H1 (cell line): ENCODE data around the gene CDCA5. TPM values are rescaled to one million over a fixed set of nuclear protein-coding genes. Genes with fewer than 3 reads are reported as not detected.

Source experiments
- CTCF ChIA-PET: fragments of 300-600 bp; sonication (Branson Sonifier 250); formaldehyde crosslinking; loops from one replicate; lab custom pipeline; 2021; ENCODE audit not compliant: partially characterized antibody; lab: Charles Lee
- POLR2A ChIA-PET: fragments of 300-600 bp; sonication (Branson Sonifier 250); formaldehyde crosslinking; loops from one replicate; lab custom pipeline; 2021; ENCODE audit warnings: inconsistent platforms; ENCODE audit not compliant: partially characterized antibody; lab: Charles Lee
- DNase-seq, 2 experiments: peaks; one replicate each; pipeline versions ENCODE4 v3.0.0 to v3.0.0-alpha.2; 2010 to 2022; ENCODE audit warnings: low spot score in 2 of 2, low read depth in 1 of 2, mixed read lengths in 1 of 2
- FAIRE-seq: peaks from 2 replicates; lab custom pipeline; 2011; peaks lifted over from hg19 to GRCh38; lab: Jason Lieb, UNC
- H2AFZ ChIP-seq: 2 replicates; pipeline ENCODE4 v1.8.1; 2012; ENCODE audit warnings: low read length, inconsistent platforms
- H2AK5ac ChIP-seq: 2 replicates; pipeline ENCODE4 v1.6.1; 2013; ENCODE audit warnings: low read depth, low read length
- H2BK120ac ChIP-seq: replicated peaks from 2 replicates; pipeline ENCODE3; 2013; ENCODE audit warnings: low read depth, low read length, inconsistent platforms
- H2BK12ac ChIP-seq: 2 replicates; pipeline ENCODE4 v1.6.1; 2013; ENCODE audit warnings: low read depth, low read length
- H2BK15ac ChIP-seq: 2 replicates; pipeline ENCODE4 v1.6.1; 2013; ENCODE audit warnings: low read length
- H2BK20ac ChIP-seq: 2 replicates; pipeline ENCODE4 v1.6.1; 2013; ENCODE audit warnings: low read length
- H2BK5ac ChIP-seq: 2 replicates; pipeline ENCODE4 v1.6.1; 2013; ENCODE audit warnings: low read depth, low read length
- H3K14ac ChIP-seq: 2 replicates; pipeline ENCODE4 v1.6.1; 2013; ENCODE audit warnings: inconsistent platforms; ENCODE audit not compliant: insufficient read length
- H3K18ac ChIP-seq: 2 replicates; pipeline ENCODE4 v1.6.1; 2013; ENCODE audit warnings: low read length; ENCODE audit errors: extremely low read depth
- H3K23ac ChIP-seq: 2 replicates; pipeline ENCODE4 v1.6.1; 2013; ENCODE audit warnings: inconsistent platforms; ENCODE audit not compliant: insufficient read length
- H3K23me2 ChIP-seq: 2 replicates; pipeline ENCODE4 v1.6.1; 2013; ENCODE audit warnings: low read depth, low read length
- H3K27ac ChIP-seq: 2 replicates; pipeline ENCODE4 v1.6.1; 2011; ENCODE audit warnings: low read depth, low read length, inconsistent platforms
- H3K27me3 ChIP-seq, 4 experiments: replicated peaks in 1 of 4; 1 replicate in 1 of 4; 2 replicates in 3 of 4; pipeline versions ENCODE4 v1.6.1 to v1.8.1; 2011 to 2013; ENCODE audit warnings: low read length in 3 of 4, mild to moderate bottlenecking in 3 of 4, inconsistent platforms in 2 of 4, mixed read lengths in 2 of 4, moderate library complexity in 1 of 4; ENCODE audit not compliant: control insufficient read depth in 3 of 4, insufficient read depth in 3 of 4; ENCODE audit errors: extremely low read depth in 1 of 4
- H3K36me3 ChIP-seq, 4 experiments: 2 replicates each; pipeline versions ENCODE4 v1.6.1 to v1.8.1; 2011 to 2013; ENCODE audit warnings: mild to moderate bottlenecking in 4 of 4, low read length in 3 of 4, moderate library complexity in 2 of 4, control low read depth in 1 of 4, inconsistent platforms in 1 of 4; ENCODE audit not compliant: insufficient read depth in 4 of 4, control insufficient read depth in 2 of 4
- H3K4ac ChIP-seq: replicated peaks from 2 replicates; pipeline ENCODE3; 2013; ENCODE audit warnings: low read length, low read depth, mixed read lengths, inconsistent platforms; ENCODE audit not compliant: insufficient read length
- H3K4me1 ChIP-seq, 4 experiments: replicated peaks in 1 of 4; 1 replicate in 1 of 4; 2 replicates in 3 of 4; pipeline versions ENCODE4 v1.6.1 to v1.8.1; 2011 to 2013; ENCODE audit warnings: low read length in 3 of 4, inconsistent platforms in 2 of 4, mixed read lengths in 1 of 4; ENCODE audit not compliant: insufficient read depth in 4 of 4, control insufficient read depth in 3 of 4
- H3K4me2 ChIP-seq, 2 experiments: 2 replicates each; pipeline versions ENCODE4 v1.6.1 to v1.8.1; 2011 to 2013; ENCODE audit warnings: low read depth in 2 of 2, low read length in 2 of 2, control low read depth in 1 of 2, inconsistent platforms in 1 of 2, mild to moderate bottlenecking in 1 of 2; ENCODE audit not compliant: insufficient read depth in 1 of 2
- H3K4me3 ChIP-seq, 4 experiments: fragments of 200-600, 300-600 bp in 1 of 4; sonication (generic), shearing (Covaris generic), sonication (Bioruptor Twin) in 1 of 4; 2 replicates each; pipeline versions ENCODE4 v1.5.1 to v1.8.1; 2011 to 2016; ENCODE audit warnings: low read length in 4 of 4, low read depth in 3 of 4, control low read depth in 2 of 4, inconsistent platforms in 2 of 4, mild to moderate bottlenecking in 2 of 4, mixed read lengths in 1 of 4, moderate library complexity in 1 of 4; ENCODE audit not compliant: insufficient read depth in 2 of 4; ENCODE audit errors: extremely low read depth in 1 of 4
- H3K56ac ChIP-seq: replicated peaks from 2 replicates; pipeline ENCODE3; 2013; ENCODE audit warnings: low read depth, mild to moderate bottlenecking, mixed read lengths, low read length, inconsistent platforms; ENCODE audit not compliant: insufficient read length
- H3K79me1 ChIP-seq: 2 replicates; pipeline ENCODE4 v1.6.1; 2013; ENCODE audit warnings: low read depth, low read length, control low read depth
- H3K79me2 ChIP-seq, 2 experiments: 2 replicates each; pipeline versions ENCODE4 v1.6.1 to v1.8.1; 2012 to 2013; ENCODE audit warnings: low read length in 2 of 2, mild to moderate bottlenecking in 2 of 2, inconsistent platforms in 1 of 2; ENCODE audit not compliant: insufficient read depth in 2 of 2, control insufficient read depth in 1 of 2
- H3K9ac ChIP-seq, 4 experiments: replicated peaks in 1 of 4; 1 replicate in 1 of 4; 2 replicates in 3 of 4; pipeline versions ENCODE4 v1.6.1 to v1.8.1; 2011 to 2013; ENCODE audit warnings: low read depth in 3 of 4, low read length in 3 of 4, control low read depth in 2 of 4, mild to moderate bottlenecking in 2 of 4, moderate library complexity in 2 of 4, inconsistent platforms in 1 of 4; ENCODE audit errors: extremely low read depth in 1 of 4
- H3K9me3 ChIP-seq, 2 experiments: 2 replicates each; pipeline versions ENCODE4 v1.6.1 to v1.8.1; 2012 to 2013; ENCODE audit warnings: mild to moderate bottlenecking in 2 of 2, moderate library complexity in 2 of 2, control low read depth in 1 of 2, inconsistent platforms in 1 of 2, low read depth in 1 of 2, low read length in 1 of 2, mixed read lengths in 1 of 2; ENCODE audit not compliant: insufficient read depth in 2 of 2
- H4K20me1 ChIP-seq, 2 experiments: replicated peaks in 1 of 2; 2 replicates each; pipeline versions ENCODE3 to v1.8.1; 2011 to 2013; ENCODE audit warnings: inconsistent platforms in 2 of 2, low read length in 2 of 2, mild to moderate bottlenecking in 1 of 2; ENCODE audit not compliant: insufficient read depth in 2 of 2, control insufficient read depth in 1 of 2
- H4K5ac ChIP-seq: 2 replicates; pipeline ENCODE4 v1.6.1; 2013; ENCODE audit warnings: low read length, low read depth, mixed read lengths, inconsistent platforms; ENCODE audit not compliant: insufficient read length
- H4K8ac ChIP-seq: 2 replicates; pipeline ENCODE4 v1.8.0; 2013; ENCODE audit warnings: mild to moderate bottlenecking, moderate library complexity, low read length, inconsistent platforms; ENCODE audit not compliant: insufficient read depth; ENCODE audit errors: extremely low read depth
- H4K91ac ChIP-seq: replicated peaks from 2 replicates; pipeline ENCODE3; 2013; ENCODE audit warnings: low read length, mixed read lengths, inconsistent platforms; ENCODE audit not compliant: insufficient read length
- POLR2A ChIP-seq, 2 experiments: IDR thresholded peaks; 1 replicate in 1 of 2; 2 replicates in 1 of 2; pipeline ENCODE4 v1.6.1; 2011; ENCODE audit warnings: low read depth in 2 of 2, low read length in 2 of 2, mild to moderate bottlenecking in 2 of 2; ENCODE audit errors: control extremely low read depth in 1 of 2
- POLR2AphosphoS5 ChIP-seq: IDR thresholded peaks from 2 replicates; pipeline ENCODE4 v1.6.1; 2011; ENCODE audit warnings: low read depth, low read length
- SP2 ChIP-seq: IDR thresholded peaks from 2 replicates; pipeline ENCODE4 v1.6.1; 2012; ENCODE audit warnings: mild to moderate bottlenecking, low read length, inconsistent platforms
- SUZ12 ChIP-seq: fragments of 200-600 bp; sonication (generic); IDR thresholded peaks from 2 replicates; pipeline ENCODE4 v1.6.1; 2012; ENCODE audit warnings: mild to moderate bottlenecking, inconsistent platforms, low read length, moderate library complexity, mixed read lengths
- YY1 ChIP-seq: IDR thresholded peaks from 2 replicates; pipeline ENCODE4 v1.6.1; 2011; ENCODE audit warnings: low read depth, mild to moderate bottlenecking, low read length
- WGBS, 2 experiments: shearing (Covaris generic) in 1 of 2; methylation state at CpG; one replicate each; pipeline versions ENCODE4 v1.1.6 to v1.1.7; 2013 to 2015; ENCODE audit warnings: low lambda C conversion rate in 2 of 2, mixed read lengths in 2 of 2, inconsistent platforms in 1 of 2, low coverage in 1 of 2, missing lambda C conversion rate in 1 of 2; ENCODE audit not compliant: insufficient replicate concordance in 2 of 2, insufficient coverage in 1 of 2, insufficient read length in 1 of 2; ENCODE audit errors: extremely low coverage in 1 of 2, missing lambda C conversion rate in 1 of 2; 5-methylcytosine and 5-hydroxymethylcytosine counted together
- polyA plus RNA-seq, 7 experiments: library from polyadenylated mRNA; depleted of rRNA in 3 of 7; stranded (reverse) in 5 of 7; unstranded in 2 of 7; fragments of >200 nt in 5 of 7; fragments of 200-250 nt in 2 of 7; gene quantifications; 1 replicate in 5 of 7; 2 replicates in 1 of 7; 4 replicates in 1 of 7; pipeline versions ENCODE4 v1.2.1 to v1.2.3, GENCODE V29; 2011 to 2013; ENCODE audit warnings: missing spikeins in 2 of 7, mixed read lengths in 2 of 7
- total RNA-seq: library from RNA; stranded (reverse); fragmentation: NEBNext Ultra II Directional; extraction: Animal tissue kit (Norgen Biotek cat#: 25700); gene quantifications from 2 replicates; pipeline ENCODE4 v1.2.1, GENCODE V29; 2021

The CDCA5 gene
- total and polyA plus RNA-seq, 2 of the 8 experiments (the other 6 are each of a cell fraction or from before 2014, with no cell fraction given): 39.2 to 87.0 TPM

GRCh38 chr11:65128182-65129145 lies 44.6 kb upstream of the CDCA5 start:
- FAIRE-seq (no peak), DNase-seq (no peak)
- Histone ChIP-seq H3K4me3 (no peak overlapping the region), H2BK20ac (no peak overlapping the region), H2BK5ac (no peak overlapping the region), H4K8ac (no peak overlapping the region), H4K91ac (no peak overlapping the region), H3K14ac (no peak overlapping the region), H2BK15ac (no peak overlapping the region), H3K4me1 (peaks cover 0 to 7% (median 6%) of the 10 kb centered on the region in 4 experiments; a peak in 6 of 7 replicates), H3K36me3 (peaks cover 19 to 66% (median 57%) of the 10 kb centered on the region in 4 experiments), H2AK5ac (no peak overlapping the region), H2AFZ (no peak overlapping the region), H3K23ac (no peak overlapping the region), H3K18ac (no peak overlapping the region), H2BK12ac (no peak overlapping the region), H3K79me1 (no peaks in the 10 kb centered on the region; the same call in 1 of the 2 replicates), H4K5ac (no peak overlapping the region), H3K4ac (no peak overlapping the region), H2BK120ac (no peak overlapping the region), H3K27me3 (no peaks in the 10 kb centered on the region), H3K4me2 (no peak overlapping the region), H3K27ac (no peak overlapping the region), H3K79me2 (peaks cover 0 to 19% of the 10 kb centered on the region in 2 experiments; a peak in 2 of 4 replicates), H3K9ac (no peak overlapping the region), H3K9me3 (no peaks in the 10 kb centered on the region), H3K23me2 (peaks cover 2% of the 10 kb centered on the region), H3K56ac (no peak overlapping the region), H4K20me1 (peaks cover 0 to 12% of the 10 kb centered on the region in 2 experiments)
- TF ChIP-seq POLR2A (IDR thresholded peaks at IDR 0.05; ENCODE audit: control extremely low read depth in 1 of 2, low read depth in 2 of 2, low read length in 2 of 2) (peak in 1 of 2 experiments; percentile 22; a peak in 1 of 3 replicates), POLR2AphosphoS5 (no peak), YY1 (no peak), SUZ12 (no peak), SP2 (no peak)
- 89% methylated on average over 15 of the region's 15 CpGs; no CpG with 5 or more reads in 1 of the 2 experiments for WGBS, 2 experiments
- POLR2A ChIA-PET: interaction anchor here (0.6 to 15.8 kb wide), 10 partner anchors 8 to 254 kb away, joined by 3 to 305 read pairs (median 4); partner anchors contain the start of genes CDCA5, FAU, MRPL49 and SYVN1
- CTCF ChIA-PET: interaction anchor here (0.6 to 9.5 kb wide), 10 partner anchors 11 to 91 kb away, joined by 3 to 71 read pairs (median 6); partner anchors contain the start of genes CAPN1, TM7SF2 and ZNHIT2
